GM03348 (cell line): ENCODE results near the gene NSFL1C.
A peak's percentile ranks its signal among the peaks of the same experiment; 100 is the strongest.
"Not testable (repeated sequence)": the region's sequence is repeated elsewhere in the genome, so short reads cannot be mapped to it uniquely, and the experiment has no call there.

ENCODE experiments used
- DNase-seq: peaks from one replicate; pipeline ENCODE4 v3.0.0; 2012; ENCODE audit warnings: low spot score

The NSFL1C gene

GRCh38 chr20:1423625-1424106 is 43.0 kb downstream of the NSFL1C start:
- no peak for DNase-seq

GRCh38 chr20:1423206-1423605 is 43.4 kb downstream of the NSFL1C start:
- DNase-seq = no peak

DNA sequence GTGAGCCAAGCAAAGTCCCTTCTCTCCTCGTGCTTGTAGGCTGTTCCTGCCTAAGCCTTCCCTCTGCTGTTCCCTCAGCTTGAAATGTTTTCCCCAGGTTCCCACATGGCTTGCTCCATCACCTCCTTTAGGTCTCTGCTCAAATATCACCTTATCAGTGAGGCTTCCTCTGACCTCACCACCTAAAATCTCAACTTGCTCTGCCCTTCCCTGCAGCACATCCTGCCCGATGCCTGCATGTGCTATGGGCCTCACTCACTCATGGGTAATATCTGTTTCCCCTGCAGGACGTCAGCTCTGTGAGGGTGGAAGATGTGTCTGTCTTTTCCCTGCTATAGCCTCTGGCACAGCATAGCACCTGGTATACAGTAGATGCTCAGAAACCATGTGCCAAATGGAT is 43.9 kb downstream of the NSFL1C start:
- no peak for DNase-seq

DNA sequence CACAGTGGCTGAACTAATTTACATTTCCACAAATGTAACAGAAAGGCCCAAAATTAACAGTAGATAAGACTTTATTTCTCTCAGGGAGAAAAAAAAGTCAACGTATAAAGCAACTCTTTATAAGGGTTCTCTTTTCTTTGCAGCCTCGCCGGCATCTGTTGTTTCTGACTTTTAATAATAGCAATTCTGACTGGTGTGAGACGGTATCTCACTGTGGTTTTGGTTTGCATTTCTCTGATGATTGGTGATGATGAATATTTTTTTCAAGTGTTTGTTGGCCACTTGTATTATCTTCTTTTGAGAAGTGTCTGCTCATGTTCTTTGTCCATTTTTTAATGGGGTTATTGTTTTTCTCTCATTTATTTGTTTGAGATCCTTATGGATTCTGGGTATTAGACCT is 46.6 kb downstream of the NSFL1C start:
- no peak for DNase-seq

DNA sequence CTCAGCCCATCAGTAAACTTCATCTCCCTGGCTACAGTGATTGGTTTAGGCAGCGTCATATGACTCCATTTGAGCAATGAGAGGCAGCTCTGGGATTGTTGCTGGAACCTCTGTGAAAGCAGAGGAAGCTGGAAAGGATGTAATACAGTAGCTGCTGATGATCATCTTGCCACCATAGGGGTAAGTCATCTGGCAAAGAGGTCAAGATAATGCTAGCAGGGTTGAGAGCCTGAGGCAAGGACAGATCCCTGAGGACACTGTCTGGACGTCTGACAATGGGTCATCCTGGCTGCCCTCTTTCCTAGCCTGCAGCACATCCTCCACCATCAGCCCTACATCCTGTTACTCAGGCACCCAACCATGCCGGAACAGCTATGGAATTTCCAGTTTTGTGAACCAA is 48.3 kb downstream of the NSFL1C start:
- DNase-seq = peak; percentile 32

- no peak for DNase-seq
Observed at GRCh38 chr20:1417790-1418189, 48.9 kb downstream of the NSFL1C start.

DNA sequence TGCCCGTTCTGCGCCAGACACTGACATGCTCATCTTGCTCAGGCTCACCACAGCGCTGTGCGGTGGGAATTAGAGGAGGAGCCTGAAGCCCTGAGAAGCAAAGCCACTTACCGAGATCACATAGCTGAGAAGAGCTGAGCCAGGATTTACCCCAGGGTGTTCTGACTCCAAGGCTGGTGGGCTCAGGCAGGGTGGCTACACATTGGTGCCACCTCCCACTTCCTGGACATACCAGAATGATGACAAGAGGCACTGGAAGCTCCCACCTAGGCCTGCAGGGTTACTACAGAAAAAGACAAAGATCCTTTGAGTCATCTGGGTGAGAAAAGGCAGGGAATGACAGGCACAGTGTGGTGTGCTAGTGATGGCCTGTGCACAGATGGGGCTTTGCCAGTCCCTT is 49.4 kb downstream of the NSFL1C start:
- peak; percentile 31 for DNase-seq

- DNase-seq = peak; percentile 76
Observed at GRCh38 chr20:1415667-1416468, 50.8 kb downstream of the NSFL1C start.

GRCh38 chr20:1414982-1415381 is 51.7 kb downstream of the NSFL1C start:
- no peak for DNase-seq

- no peak for DNase-seq
Observed at GRCh38 chr20:1405801-1406200, 60.8 kb downstream of the NSFL1C start.

DNA sequence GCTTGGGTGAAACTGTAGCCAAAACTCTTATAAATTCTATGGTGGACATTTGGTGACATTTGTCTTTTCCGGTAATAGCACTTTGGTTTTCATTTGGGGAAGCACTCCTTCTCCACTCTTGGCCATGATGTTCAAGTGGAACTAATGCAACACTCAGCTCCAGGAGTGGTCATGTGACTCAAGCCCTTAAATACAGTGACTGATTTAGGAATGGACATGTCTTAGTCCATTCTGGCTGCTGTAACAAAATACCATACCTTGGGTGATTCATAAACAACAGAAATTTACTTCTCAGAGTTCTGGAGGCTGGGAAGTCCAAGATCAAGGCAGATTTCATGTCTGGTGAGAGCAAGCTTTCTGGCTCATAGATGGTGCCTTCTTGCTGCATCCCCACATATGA is 63.0 kb downstream of the NSFL1C start:
- DNase-seq = no peak

DNA sequence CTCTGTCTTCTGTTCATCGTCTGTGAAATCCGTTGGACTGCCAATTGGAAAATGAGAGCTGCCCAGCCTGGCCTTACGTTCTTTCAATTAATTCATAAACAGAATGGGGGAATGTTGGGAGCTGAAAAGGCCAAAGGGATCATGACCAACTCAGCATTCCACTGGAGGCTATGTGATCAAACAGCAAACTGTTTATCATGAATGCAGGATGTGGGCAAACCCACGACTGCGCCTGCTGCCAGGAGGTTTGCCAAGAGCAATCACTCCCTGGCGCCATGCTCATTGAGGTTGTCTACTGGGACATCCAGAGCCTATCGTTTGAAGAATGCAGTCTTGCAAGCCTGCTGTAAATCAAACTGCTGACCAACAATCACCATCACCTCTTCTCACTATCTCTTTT is 64.5 kb downstream of the NSFL1C start:
- no peak for DNase-seq

- DNase-seq = no peak
Observed at GRCh38 chr20:1401451-1401907, 65.2 kb downstream of the NSFL1C start.

- not testable (repeated sequence) for DNase-seq
Observed at GRCh38 chr20:1399678-1400366, 66.8 kb downstream of the NSFL1C start.

GRCh38 chr20:1398185-1398584 is 68.5 kb downstream of the NSFL1C start:
- DNase-seq = not testable (repeated sequence)

- no peak for DNase-seq
Observed at GRCh38 chr20:1397710-1398109, 68.9 kb downstream of the NSFL1C start.

DNA sequence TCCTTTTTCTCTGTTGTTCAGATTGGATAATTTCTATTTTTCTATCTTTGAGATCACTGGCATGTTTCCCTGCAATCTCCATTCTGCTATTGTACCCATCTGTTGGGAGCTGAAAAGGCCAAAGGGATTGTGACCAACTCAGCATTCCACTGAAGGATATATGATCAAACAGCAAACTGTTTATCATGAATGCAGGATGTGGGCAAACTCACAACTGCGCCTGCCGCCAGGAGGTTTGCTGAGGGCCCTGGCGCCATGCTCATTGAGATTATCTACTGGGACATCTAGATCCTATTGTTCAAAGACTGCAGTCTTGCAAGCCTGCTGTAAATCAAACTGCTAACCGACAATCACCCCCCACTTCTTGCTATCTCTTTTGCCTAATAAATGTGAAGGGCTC is 69.9 kb downstream of the NSFL1C start:
- DNase-seq = no peak

DNA sequence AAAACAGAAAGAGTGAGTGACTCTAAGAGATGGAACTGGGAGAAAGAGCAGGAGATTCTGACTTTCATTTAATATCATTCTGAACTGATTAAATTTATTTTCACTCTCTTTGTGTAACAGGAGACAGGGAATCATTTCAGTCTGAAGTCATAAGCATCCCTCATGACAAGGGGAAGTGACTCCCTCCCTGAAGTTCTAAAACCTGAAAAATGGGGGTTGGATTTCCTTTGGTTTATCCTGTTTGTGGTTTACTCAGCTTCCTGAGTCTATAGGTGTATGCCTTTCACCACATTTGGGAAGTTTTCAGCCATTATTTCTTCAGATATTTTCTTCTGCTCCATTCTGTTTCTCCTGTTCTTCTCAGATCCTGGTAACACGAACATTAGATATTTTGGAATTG is 70.4 kb downstream of the NSFL1C start:
- DNase-seq = no peak

DNA sequence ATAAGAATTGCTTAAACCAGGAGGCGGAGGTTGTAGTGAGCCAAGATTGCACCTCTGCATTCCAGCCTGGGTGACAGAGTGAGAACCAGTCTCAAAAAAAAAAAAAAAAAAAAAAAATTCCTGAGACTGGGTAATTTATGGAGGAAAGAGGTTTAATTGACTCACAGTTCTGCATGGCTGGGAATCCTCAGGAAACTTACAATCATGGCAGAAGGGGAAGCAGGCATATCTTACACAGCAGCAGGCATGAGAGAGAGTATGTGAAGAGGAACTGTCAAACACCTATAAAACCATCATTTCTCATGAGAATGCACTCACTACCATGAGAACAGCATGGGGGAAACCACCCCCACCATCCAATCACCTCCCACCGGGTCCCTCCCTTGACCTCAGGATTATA is 72.0 kb downstream of the NSFL1C start:
- DNase-seq = no peak

GRCh38 chr20:1393507-1393882 is 73.2 kb downstream of the NSFL1C start:
- DNase-seq = no peak

DNA sequence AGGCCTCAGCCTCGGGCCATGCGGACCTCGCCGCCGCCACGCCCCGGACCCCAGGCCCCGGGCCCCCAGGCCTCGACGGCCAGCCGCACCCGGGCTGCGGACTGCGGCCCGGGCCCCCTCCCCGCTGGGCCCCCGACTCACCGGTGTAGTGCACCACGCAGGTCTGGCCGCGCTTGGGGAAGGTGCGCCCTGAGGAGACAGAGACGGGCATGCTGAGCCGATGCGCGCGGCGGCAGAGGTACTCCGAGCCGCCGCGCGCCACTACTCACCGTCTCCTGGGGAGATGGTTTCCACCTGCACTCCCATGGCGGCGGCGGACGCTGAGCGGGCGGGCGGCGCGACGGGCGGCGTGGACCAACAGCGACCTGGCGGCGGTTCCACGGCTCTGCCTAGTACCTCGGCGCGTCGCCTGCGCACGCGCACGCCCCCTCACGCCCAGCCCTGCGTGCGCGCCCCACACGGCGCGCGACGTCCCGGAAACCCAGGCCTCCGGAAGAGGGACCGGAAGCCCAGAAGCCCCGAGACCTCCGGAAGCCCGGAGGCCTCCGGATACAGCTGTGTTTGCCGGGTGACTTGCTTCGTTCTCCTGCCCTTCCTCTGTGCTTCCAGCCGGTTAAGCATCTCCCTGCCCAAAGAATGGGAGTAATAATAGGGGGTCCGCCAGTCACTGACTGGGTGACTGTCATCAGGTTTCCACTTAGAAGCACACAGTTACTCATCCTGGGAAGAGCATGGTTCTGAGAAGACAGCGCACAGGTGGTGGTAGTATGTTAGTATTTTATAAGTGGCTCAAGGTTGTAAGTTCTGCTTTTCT is 73.7 kb downstream of the NSFL1C start, which contains the start of gene FKBP1A:
TSS of gene FKBP1A (minus strand) at position 362 of the 814 bp plus-strand sequence. CDS start at position 306, 56 bp downstream.
- peak; percentile 98 for DNase-seq

DNA sequence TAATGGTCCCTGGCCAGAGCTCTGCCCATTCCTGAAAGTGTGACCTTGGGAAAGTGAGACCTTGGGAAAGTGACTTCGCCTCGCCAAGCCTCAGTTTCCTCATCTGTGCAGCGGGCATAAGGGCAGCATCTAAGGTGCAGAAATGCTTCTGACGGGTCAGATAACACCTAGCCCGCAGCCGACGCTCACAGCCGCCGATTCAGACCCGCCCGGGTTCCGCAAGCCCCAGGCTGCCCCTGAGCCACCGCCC is 74.3 kb downstream of the NSFL1C start:
- peak; percentile 41 for DNase-seq
